ENCODE results near the gene SETD7.
A peak's percentile ranks its signal among the peaks of the same experiment; 100 is the strongest.

SETD7 gene

GRCh38 chr4:139554893-139555704 lies 920 bp downstream of the SETD7 start:
- Histone ChIP-seq H3K4me1 (ENCODE audit: low read length) (peaks cover 17% of the 10 kb centered on the region), H3K4me3 (ENCODE audit: low read length) (peak overlapping the region; percentile 93), H3K9me2 (replicated peaks; ENCODE audit: insufficient read depth, low read length) (no peaks in the 10 kb centered on the region), H2AFZ (ENCODE audit: low read length) (peak overlapping the region; percentile 7; the same call in 1 of the 2 replicates), H3K36me3 (replicated peaks; ENCODE audit: insufficient read depth, low read length) (no peaks in the 10 kb centered on the region), H4K20me1 (ENCODE audit: insufficient read depth, low read length) (peaks cover 34% of the 10 kb centered on the region), H3K79me2 (ENCODE audit: low read length) (peaks cover 55% of the 10 kb centered on the region), H3K27me3 (replicated peaks; ENCODE audit: insufficient read depth, low read length) (no peaks in the 10 kb centered on the region), H3K9me3 (replicated peaks; ENCODE audit: insufficient read depth, low read length) (no peaks in the 10 kb centered on the region), H3F3A (ENCODE audit: insufficient read depth, low read length) (peaks cover 18% of the 10 kb centered on the region), H3K4me2 (ENCODE audit: low read depth, low read length) (peak overlapping the region; percentile 45), H3K9ac (ENCODE audit: low read length) (peak overlapping the region; percentile 96), H3K27ac (ENCODE audit: low read length) (peak overlapping the region; percentile 89)
- peak; percentile 91 for DNase-seq
- TF ChIP-seq CTCF (IDR thresholded peaks at IDR 0.05; ENCODE audit: low read length) (no peak), EZH2 (optimal IDR thresholded peaks at IDR 0.05; ENCODE audit: low read depth, low read length) (no peak), EZH2phosphoT487 (IDR thresholded peaks at IDR 0.05; ENCODE audit: low read length) (no peak)

GRCh38 chr4:139554642-139554892 lies 1.5 kb downstream of the SETD7 start:
- Histone ChIP-seq H3K9me3 (replicated peaks; ENCODE audit: insufficient read depth, low read length) (no peaks in the 10 kb centered on the region), H3K4me2 (ENCODE audit: low read depth, low read length) (peak overlapping the region; percentile 45), H3F3A (ENCODE audit: insufficient read depth, low read length) (peaks cover 18% of the 10 kb centered on the region), H3K9ac (ENCODE audit: low read length) (peak overlapping the region; percentile 96; the same call in 1 of the 2 replicates), H3K4me3 (ENCODE audit: low read length) (peak overlapping the region; percentile 93), H2AFZ (ENCODE audit: low read length) (no peak overlapping the region), H3K4me1 (ENCODE audit: low read length) (peaks cover 17% of the 10 kb centered on the region), H3K36me3 (replicated peaks; ENCODE audit: insufficient read depth, low read length) (no peaks in the 10 kb centered on the region), H3K79me2 (ENCODE audit: low read length) (peaks cover 61% of the 10 kb centered on the region), H3K9me2 (replicated peaks; ENCODE audit: insufficient read depth, low read length) (no peaks in the 10 kb centered on the region), H4K20me1 (ENCODE audit: insufficient read depth, low read length) (peaks cover 37% of the 10 kb centered on the region), H3K27ac (ENCODE audit: low read length) (peak overlapping the region; percentile 89; the same call in 1 of the 2 replicates), H3K27me3 (replicated peaks; ENCODE audit: insufficient read depth, low read length) (no peaks in the 10 kb centered on the region)
- DNase-seq = no peak
- TF ChIP-seq EZH2 (optimal IDR thresholded peaks at IDR 0.05; ENCODE audit: low read depth, low read length) = no peak
- no peak for TF ChIP-seq EZH2phosphoT487 (IDR thresholded peaks at IDR 0.05; ENCODE audit: low read length)
- no peak for TF ChIP-seq CTCF (IDR thresholded peaks at IDR 0.05; ENCODE audit: low read length)

GRCh38 chr4:139553751-139554641 lies 2.0 kb downstream of the SETD7 start:
- no peaks in the 10 kb centered on the region for H3K27me3 ChIP-seq (replicated peaks; ENCODE audit: insufficient read depth, low read length)
- H3K4me3 ChIP-seq (ENCODE audit: low read length) = peak overlapping the region; percentile 93
- H3K27ac ChIP-seq (ENCODE audit: low read length) = no peak overlapping the region
- H3K9me2 ChIP-seq (replicated peaks; ENCODE audit: insufficient read depth, low read length) = no peaks in the 10 kb centered on the region
- peaks cover 18% of the 10 kb centered on the region for H3F3A ChIP-seq (ENCODE audit: insufficient read depth, low read length)
- peak overlapping the region; percentile 45 for H3K4me2 ChIP-seq (ENCODE audit: low read depth, low read length)
- TF ChIP-seq EZH2 (optimal IDR thresholded peaks at IDR 0.05; ENCODE audit: low read depth, low read length) (no peak), EZH2phosphoT487 (IDR thresholded peaks at IDR 0.05; ENCODE audit: low read length) (no peak), CTCF (IDR thresholded peaks at IDR 0.05; ENCODE audit: low read length) (no peak)
- H3K9ac ChIP-seq (ENCODE audit: low read length) = peak overlapping the region; percentile 96; the same call in 1 of the 2 replicates
- no peak for DNase-seq
- H2AFZ ChIP-seq (ENCODE audit: low read length) = no peak overlapping the region
- H3K4me1 ChIP-seq (ENCODE audit: low read length) = peaks cover 17% of the 10 kb centered on the region
- H3K9me3 ChIP-seq (replicated peaks; ENCODE audit: insufficient read depth, low read length) = no peaks in the 10 kb centered on the region
- no peaks in the 10 kb centered on the region for H3K36me3 ChIP-seq (replicated peaks; ENCODE audit: insufficient read depth, low read length)
- H3K79me2 ChIP-seq (ENCODE audit: low read length) = peaks cover 66% of the 10 kb centered on the region
- peaks cover 43% of the 10 kb centered on the region for H4K20me1 ChIP-seq (ENCODE audit: insufficient read depth, low read length)

Data from MM.1S (cell line).